ENCODE data around the gene GABRR2.

GABRR2 gene

DNA sequence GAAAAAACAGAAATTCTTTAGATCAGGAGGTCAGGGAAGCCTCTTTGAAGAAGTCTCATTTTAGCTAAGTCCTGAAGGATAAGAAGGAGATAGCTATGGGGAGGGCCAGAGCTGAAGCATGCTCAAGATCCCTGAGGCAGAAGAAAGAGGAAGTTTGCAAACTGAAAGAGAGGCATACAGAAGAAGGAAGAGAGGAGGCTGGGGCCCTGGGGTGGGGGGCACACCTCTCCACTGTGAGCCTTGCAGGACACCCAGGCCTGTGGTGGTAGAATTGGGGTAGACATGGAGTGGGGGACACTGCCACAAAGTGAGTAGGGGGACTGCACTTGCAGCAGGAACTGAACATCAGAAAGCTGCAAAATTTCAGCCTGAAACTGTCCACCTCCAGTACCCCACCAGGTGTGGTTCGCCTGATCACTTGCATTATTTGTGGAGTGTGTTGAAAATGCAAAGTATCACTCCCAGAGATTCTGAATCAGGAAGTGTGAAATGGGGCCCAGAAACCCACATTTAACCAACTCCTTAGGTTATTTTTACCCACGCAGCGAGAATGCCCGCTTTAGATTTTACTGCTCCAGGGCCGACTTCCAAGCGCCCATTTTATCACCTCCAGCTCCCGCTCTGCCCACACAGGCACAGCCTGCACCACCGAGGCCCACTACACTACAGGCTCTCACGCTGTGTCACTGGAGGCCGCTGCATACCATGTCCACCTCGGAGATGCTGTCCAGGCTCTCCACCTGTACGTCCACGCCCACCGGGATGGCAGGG, 44.0 kb downstream of the GABRR2 start:
- TF ChIP-seq, protein P1, sequence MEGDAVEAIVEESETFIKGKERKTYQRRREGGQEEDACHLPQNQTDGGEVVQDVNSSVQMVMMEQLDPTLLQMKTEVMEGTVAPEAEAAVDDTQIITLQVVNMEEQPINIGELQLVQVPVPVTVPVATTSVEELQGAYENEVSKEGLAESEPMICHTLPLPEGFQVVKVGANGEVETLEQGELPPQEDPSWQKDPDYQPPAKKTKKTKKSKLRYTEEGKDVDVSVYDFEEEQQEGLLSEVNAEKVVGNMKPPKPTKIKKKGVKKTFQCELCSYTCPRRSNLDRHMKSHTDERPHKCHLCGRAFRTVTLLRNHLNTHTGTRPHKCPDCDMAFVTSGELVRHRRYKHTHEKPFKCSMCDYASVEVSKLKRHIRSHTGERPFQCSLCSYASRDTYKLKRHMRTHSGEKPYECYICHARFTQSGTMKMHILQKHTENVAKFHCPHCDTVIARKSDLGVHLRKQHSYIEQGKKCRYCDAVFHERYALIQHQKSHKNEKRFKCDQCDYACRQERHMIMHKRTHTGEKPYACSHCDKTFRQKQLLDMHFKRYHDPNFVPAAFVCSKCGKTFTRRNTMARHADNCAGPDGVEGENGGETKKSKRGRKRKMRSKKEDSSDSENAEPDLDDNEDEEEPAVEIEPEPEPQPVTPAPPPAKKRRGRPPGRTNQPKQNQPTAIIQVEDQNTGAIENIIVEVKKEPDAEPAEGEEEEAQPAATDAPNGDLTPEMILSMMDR (IDR thresholded peaks at IDR 0.05): no peak
- DNase-seq (ENCODE audit: low spot score): peak; percentile 50
- Histone ChIP-seq H3K4me3 (no peak overlapping the region), H3K27ac (no peak overlapping the region)

DNA sequence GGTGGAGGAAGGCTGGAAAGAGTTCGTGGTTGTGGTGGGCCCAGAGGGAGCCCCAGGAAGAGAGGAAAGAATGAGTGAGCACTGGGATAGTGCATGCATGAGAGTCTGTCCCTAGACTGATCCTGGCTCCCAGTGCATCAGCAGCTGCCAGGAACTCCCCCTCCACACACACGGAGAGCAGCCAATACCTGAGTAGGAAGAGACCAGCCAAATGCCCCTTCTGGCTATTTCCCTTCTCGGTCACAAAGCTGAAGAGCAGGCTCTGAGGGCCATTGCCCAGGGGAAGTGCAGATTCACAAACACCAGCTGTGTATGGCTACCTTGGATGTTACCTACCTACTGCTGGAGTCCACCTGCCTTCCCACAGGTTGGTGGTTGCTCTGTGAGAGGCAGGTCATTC, 45.1 kb downstream of the GABRR2 start:
- no peak overlapping the region for H3K27ac ChIP-seq
- TF ChIP-seq, protein P1 (IDR thresholded peaks at IDR 0.05): no peak
- H3K4me3 ChIP-seq: no peak overlapping the region
- DNase-seq (ENCODE audit: low spot score): peak; percentile 21

DNA sequence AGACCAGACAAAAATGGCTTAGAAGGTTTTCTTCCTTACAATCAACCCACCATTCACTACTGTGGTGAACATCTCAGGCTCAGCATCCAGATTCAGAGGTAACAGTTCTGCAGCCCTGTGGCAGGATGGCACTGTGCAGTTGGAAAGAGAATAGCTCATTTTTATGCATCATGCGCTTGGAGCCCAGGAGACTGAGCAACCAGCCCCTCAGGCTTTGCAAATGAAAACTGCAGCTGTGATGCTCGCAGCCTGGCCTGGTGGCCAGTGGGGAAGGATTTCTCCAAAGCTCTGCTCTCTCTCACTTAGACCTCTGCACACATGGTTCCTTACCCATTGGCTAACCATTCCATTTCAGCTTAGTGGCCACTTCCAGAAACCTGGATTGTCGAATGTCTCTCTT, 45.8 kb downstream of the GABRR2 start:
- DNase-seq (ENCODE audit: low spot score): peak; percentile 29
- Histone ChIP-seq H3K4me3 (no peak overlapping the region), H3K27ac (no peak overlapping the region)
- TF ChIP-seq, protein P1 (IDR thresholded peaks at IDR 0.05): no peak

DNA sequence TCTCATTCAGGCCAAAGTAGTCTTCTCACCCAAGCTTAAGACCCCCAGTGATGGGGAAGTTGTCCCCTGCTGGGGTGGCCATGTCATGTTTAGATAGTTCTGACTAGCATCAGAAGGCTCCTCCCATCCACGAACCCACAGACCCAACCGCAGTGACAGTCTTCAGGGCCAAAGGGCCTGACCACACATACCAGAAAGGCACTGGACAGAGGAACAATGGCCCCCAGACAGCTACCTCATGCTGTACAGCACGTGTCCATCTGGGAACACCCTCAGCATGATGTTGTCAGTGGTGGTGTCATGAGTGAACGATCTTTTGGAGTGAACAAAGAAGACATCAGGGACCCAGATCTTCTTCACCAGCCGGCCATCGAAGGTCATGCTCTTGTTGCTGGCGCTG, 46.3 kb downstream of the GABRR2 start:
- DNase-seq (ENCODE audit: low spot score): peak; percentile 47
- Histone ChIP-seq H3K27ac (no peak overlapping the region), H3K4me3 (no peak overlapping the region)
- TF ChIP-seq, protein P1 (IDR thresholded peaks at IDR 0.05): no peak

DNA sequence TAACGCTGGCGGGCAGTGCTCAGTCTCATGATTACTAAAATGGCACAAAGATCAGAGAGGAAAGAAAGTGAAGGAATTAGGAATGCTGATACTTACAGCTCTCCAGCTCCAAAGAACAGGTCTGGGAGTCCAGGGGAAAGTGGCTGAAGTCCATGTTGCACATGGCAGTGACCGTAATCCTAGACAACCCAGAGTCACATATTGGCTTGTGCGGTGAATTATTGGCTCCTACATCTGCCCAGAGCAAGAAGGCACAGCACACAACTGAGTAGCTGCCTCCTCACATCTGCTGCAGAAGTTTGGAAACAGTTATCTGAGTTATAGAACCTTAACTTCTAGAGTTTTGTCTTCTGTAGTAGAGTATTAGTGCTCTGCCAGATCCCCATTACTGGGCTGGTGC, 47.2 kb downstream of the GABRR2 start:
- TF ChIP-seq, protein P1 (IDR thresholded peaks at IDR 0.05): no peak
- Histone ChIP-seq H3K27ac (no peak overlapping the region), H3K4me3 (no peak overlapping the region)
- peak; percentile 29 for DNase-seq (ENCODE audit: low spot score)

DNA sequence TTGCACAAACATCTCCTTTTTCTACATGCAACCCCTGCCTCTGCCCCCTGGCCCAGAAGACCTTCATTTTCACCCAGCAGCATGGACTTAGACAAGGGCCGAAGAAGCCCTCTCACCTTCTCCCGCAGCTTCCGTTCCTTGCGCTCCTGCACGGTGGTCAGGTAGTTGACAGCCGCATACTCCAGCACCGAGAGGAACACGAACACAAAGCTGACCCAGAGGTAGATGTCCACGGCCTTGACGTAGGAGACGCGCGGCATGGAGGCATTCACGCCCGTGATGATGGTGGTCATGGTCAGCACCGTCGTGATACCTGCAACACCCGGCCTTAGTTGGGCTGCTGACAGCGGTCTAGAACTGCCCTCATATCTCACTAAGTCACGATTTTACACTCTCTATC, 50.8 kb downstream of the GABRR2 start:
- TF ChIP-seq, protein P1 (IDR thresholded peaks at IDR 0.05): no peak
- peak; percentile 61 for DNase-seq (ENCODE audit: low spot score)
- H3K27ac ChIP-seq: no peak overlapping the region
- no peak overlapping the region for H3K4me3 ChIP-seq

DNA sequence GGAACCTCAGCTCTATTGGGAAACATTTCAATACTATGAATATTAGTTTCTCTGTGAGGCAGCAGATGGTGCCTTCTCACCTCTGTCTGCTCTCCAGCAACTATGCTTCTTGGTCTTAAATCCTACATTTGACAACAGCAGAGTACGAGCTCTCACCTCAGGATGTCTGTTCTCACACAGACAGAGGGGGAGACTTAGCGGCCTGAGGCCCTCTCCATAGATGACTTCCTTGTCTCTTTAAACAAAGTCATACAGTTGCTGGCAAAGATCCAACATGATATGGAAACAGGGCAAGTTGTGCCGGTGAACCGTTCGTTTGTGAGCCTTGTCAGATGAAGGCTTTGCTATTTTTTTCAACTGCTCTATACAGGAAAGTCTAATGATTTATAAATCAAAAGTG, 54.3 kb downstream of the GABRR2 start:
- TF ChIP-seq, protein P1 (IDR thresholded peaks at IDR 0.05): no peak
- Histone ChIP-seq H3K27ac (no peak overlapping the region), H3K4me3 (no peak overlapping the region)
- DNase-seq (ENCODE audit: low spot score): peak; percentile 24
